Osteocyte (in vitro differentiated cells): Measurements from ENCODE around the gene SLC4A11. TPM values are rescaled to one million over a fixed set of nuclear protein-coding genes. Genes with fewer than 3 reads are reported as not detected.

Source experiments
- DNase-seq: peaks from one replicate; pipeline ENCODE4 v3.0.0; 2021; ENCODE audit warnings: mixed read lengths; ENCODE audit not compliant: unreplicated experiment; ENCODE audit errors: extremely low spot score
- H3K27ac Mint-ChIP-seq: one replicate; pipeline ENCODE4 v1.8.0; 2021; ENCODE audit warnings: mild to moderate bottlenecking, mixed read lengths; ENCODE audit not compliant: unreplicated experiment
- H3K27me3 Mint-ChIP-seq: one replicate; pipeline ENCODE4 v1.8.0; 2021; ENCODE audit warnings: mixed read lengths; ENCODE audit not compliant: unreplicated experiment
- H3K36me3 Mint-ChIP-seq: one replicate; pipeline ENCODE4 v1.8.0; 2021; ENCODE audit warnings: mixed read lengths; ENCODE audit not compliant: unreplicated experiment
- H3K4me1 Mint-ChIP-seq: one replicate; pipeline ENCODE4 v1.8.0; 2021; ENCODE audit warnings: mixed read lengths; ENCODE audit not compliant: unreplicated experiment
- H3K4me3 Mint-ChIP-seq: one replicate; pipeline ENCODE4 v1.8.0; 2021; ENCODE audit warnings: mild to moderate bottlenecking, moderate library complexity, mixed read lengths; ENCODE audit not compliant: unreplicated experiment
- H3K9me3 Mint-ChIP-seq: one replicate; pipeline ENCODE4 v1.8.0; 2021; ENCODE audit warnings: mixed read lengths; ENCODE audit not compliant: unreplicated experiment
- CTCF ChIP-seq: fragments of 200-600 bp; sonication (generic); IDR thresholded peaks from 2 replicates; pipeline ENCODE4 v1.5.0; 2021; ENCODE audit warnings: antibody characterized with exemption, mild to moderate bottlenecking, moderate library complexity
- total RNA-seq: library from RNA; stranded (reverse); gene quantifications from 2 replicates; pipeline ENCODE4 v1.2.1, GENCODE V29; 2021

Gene SLC4A11
- total RNA-seq, 1 donor from 2014 or later: 3.2 TPM

DNA sequence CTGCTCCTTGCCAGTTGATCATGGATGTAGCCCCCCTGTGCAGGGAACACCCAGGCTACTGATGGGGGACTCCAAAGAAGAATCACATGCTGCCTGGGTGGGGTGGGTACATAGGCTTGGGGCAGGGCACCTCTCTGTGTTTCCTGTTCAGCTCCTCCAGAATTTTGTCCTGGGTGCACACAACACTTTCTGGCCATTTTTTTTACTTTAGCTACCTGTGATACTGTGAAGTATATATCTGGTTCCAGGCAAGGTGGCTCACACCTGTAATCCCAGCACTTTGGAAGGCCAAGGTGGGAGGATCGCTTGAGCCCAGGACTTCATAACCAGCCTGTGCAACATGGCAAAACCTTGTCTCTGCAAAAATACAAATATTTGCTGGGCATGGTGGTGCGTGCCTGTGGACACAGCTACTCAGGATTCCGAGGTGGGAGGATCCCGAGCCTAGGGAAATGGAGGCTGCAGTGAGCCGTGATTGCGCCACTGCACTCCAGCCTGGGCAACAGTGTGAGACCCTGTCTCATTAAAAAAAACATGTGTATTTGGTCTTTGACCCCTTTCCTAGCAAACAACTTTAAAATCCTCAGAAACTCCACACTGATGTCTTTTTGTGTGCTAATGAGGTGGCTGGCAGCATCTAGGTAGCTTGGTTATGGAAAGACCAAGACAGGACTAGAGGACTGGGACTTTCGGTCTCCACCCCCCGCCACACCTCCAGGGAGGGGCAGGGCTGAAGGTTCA is 14.1 kb downstream of the SLC4A11 start:
- H3K4me1 Mint-ChIP-seq: peaks cover 5% of the 10 kb centered on the region

DNA sequence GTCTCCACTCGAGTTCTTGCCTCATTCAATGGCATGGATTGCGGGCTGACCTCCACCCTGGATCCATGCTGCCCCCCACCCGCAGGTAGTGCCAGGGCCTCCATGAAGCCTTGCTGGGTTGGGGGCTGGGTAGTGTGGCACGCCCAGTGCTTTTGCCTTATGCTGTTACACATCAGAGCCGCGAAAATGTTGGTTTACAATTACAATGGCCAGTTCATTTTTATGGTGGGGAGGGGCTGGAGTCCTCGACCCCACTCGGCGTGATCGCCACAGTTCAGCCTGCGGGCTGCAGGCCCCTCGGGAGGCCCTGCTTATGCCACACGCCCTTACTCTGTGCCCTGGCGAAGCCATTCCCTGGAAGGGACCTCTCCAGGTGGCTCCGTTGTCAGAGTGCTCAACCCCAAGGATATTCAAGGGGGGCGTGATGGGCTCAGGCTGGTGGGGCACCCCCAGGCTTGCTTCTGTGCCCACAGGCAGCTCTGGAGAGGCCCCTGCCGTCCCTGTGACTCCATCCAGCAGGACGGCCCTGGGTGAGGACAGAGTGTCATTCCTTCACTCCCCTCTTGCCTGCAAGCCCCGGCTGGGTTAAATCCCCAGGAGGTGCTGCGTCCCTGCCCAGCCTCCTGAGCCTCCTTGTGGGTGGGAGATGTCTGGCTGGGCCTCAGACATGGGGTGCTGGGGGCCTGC is 14.9 kb downstream of the SLC4A11 start:
- no peak overlapping the region for H3K4me3 Mint-ChIP-seq
- H3K9me3 Mint-ChIP-seq: no peaks in the 10 kb centered on the region
- DNase-seq: no peak
- peaks cover 12% of the 10 kb centered on the region for H3K36me3 Mint-ChIP-seq
- H3K27me3 Mint-ChIP-seq: no peaks in the 10 kb centered on the region
- no peak for TF ChIP-seq CTCF
- H3K27ac Mint-ChIP-seq: no peak overlapping the region
- peaks cover 5% of the 10 kb centered on the region for H3K4me1 Mint-ChIP-seq

More for the DNA sequence above, 14.1 kb downstream of the SLC4A11 start:
- Mint-ChIP-seq H3K4me3 (no peak overlapping the region), H3K9me3 (no peaks in the 10 kb centered on the region), H3K27ac (no peak overlapping the region), H3K27me3 (no peaks in the 10 kb centered on the region), H3K36me3 (peaks cover 12% of the 10 kb centered on the region)
- no peak for DNase-seq
- no peak for TF ChIP-seq CTCF

GRCh38 chr20:3223651-3223993 is 15.4 kb downstream of the SLC4A11 start:
- H3K4me1 Mint-ChIP-seq: peaks cover 5% of the 10 kb centered on the region
- no peak for TF ChIP-seq CTCF
- no peak overlapping the region for H3K4me3 Mint-ChIP-seq
- no peak for DNase-seq
- H3K9me3 Mint-ChIP-seq: no peaks in the 10 kb centered on the region
- peaks cover 12% of the 10 kb centered on the region for H3K36me3 Mint-ChIP-seq
- no peaks in the 10 kb centered on the region for H3K27me3 Mint-ChIP-seq
- no peak overlapping the region for H3K27ac Mint-ChIP-seq

GRCh38 chr20:3222635-3223600 is 16.1 kb downstream of the SLC4A11 start:
- H3K4me3 Mint-ChIP-seq: no peak overlapping the region
- H3K27me3 Mint-ChIP-seq: no peaks in the 10 kb centered on the region
- no peak overlapping the region for H3K27ac Mint-ChIP-seq

More at GRCh38 chr20:3222635-3223600, 16.1 kb downstream of the SLC4A11 start:
- Mint-ChIP-seq H3K36me3 (peaks cover 12% of the 10 kb centered on the region), H3K4me1 (peaks cover 5% of the 10 kb centered on the region), H3K9me3 (no peaks in the 10 kb centered on the region)
- DNase-seq: no peak
- no peak for TF ChIP-seq CTCF
